ENCODE data around the gene ZNF397.

- TF ChIP-seq, protein P1, sequence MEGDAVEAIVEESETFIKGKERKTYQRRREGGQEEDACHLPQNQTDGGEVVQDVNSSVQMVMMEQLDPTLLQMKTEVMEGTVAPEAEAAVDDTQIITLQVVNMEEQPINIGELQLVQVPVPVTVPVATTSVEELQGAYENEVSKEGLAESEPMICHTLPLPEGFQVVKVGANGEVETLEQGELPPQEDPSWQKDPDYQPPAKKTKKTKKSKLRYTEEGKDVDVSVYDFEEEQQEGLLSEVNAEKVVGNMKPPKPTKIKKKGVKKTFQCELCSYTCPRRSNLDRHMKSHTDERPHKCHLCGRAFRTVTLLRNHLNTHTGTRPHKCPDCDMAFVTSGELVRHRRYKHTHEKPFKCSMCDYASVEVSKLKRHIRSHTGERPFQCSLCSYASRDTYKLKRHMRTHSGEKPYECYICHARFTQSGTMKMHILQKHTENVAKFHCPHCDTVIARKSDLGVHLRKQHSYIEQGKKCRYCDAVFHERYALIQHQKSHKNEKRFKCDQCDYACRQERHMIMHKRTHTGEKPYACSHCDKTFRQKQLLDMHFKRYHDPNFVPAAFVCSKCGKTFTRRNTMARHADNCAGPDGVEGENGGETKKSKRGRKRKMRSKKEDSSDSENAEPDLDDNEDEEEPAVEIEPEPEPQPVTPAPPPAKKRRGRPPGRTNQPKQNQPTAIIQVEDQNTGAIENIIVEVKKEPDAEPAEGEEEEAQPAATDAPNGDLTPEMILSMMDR (IDR thresholded peaks at IDR 0.05): no peak
- TF ChIP-seq POLR2AphosphoS5 (IDR thresholded peaks at IDR 0.05): no peak
Measured at GRCh38 chr18:35277633-35278032, 36.8 kb downstream of the ZNF397 start.
